NT2/D1 (cell line): Measurements from ENCODE around the gene SYNC.
A peak's percentile ranks its signal among the peaks of the same experiment; 100 is the strongest.

ENCODE experiments used
- DNase-seq: peaks from one replicate; pipeline ENCODE4 v3.0.0-alpha.2; 2011; ENCODE audit warnings: low read depth, low spot score
- H3K27me3 ChIP-seq: 2 replicates; pipeline ENCODE4 v1.6.0; 2011; ENCODE audit warnings: mild to moderate bottlenecking; ENCODE audit not compliant: insufficient read length, insufficient read depth
- H3K36me3 ChIP-seq: 2 replicates; pipeline ENCODE4 v1.6.1; 2011; ENCODE audit warnings: mild to moderate bottlenecking, low read length, mixed read lengths; ENCODE audit not compliant: insufficient read depth, insufficient read length
- H3K4me1 ChIP-seq: 2 replicates; pipeline ENCODE4 v1.5.1; 2011; ENCODE audit not compliant: insufficient read depth, insufficient read length
- H3K4me3 ChIP-seq: 2 replicates; pipeline ENCODE4 v1.5.1; 2011; ENCODE audit warnings: low read depth; ENCODE audit not compliant: insufficient read length
- H3K9ac ChIP-seq: 2 replicates; pipeline ENCODE4 v1.6.0; 2011; ENCODE audit warnings: low read depth; ENCODE audit not compliant: insufficient read length
- H3K9me3 ChIP-seq: 2 replicates; pipeline ENCODE4 v1.5.1; 2011; ENCODE audit warnings: mild to moderate bottlenecking, low read length; ENCODE audit not compliant: insufficient read depth
- SUZ12 ChIP-seq: IDR thresholded peaks from 2 replicates; pipeline ENCODE4 v1.6.1; 2011; ENCODE audit not compliant: insufficient read length, insufficient read depth; ENCODE audit errors: extremely low read depth
- YY1 ChIP-seq: IDR thresholded peaks from 2 replicates; pipeline ENCODE4 v1.6.1; 2011; ENCODE audit not compliant: insufficient read length, insufficient read depth
- ZNF274 ChIP-seq: IDR thresholded peaks from 2 replicates; pipeline ENCODE4 v1.6.1; 2011; ENCODE audit warnings: mild to moderate bottlenecking, low read depth, low read length

Gene SYNC

GRCh38 chr1:32666901-32667566 lies 35.5 kb downstream of the SYNC start:
- no peak overlapping the region for H3K4me3 ChIP-seq
- H3K36me3 ChIP-seq, result peaks cover 94% of the 10 kb centered on the region
- H3K9me3 ChIP-seq, result no peaks in the 10 kb centered on the region
- H3K4me1 ChIP-seq, result no peaks in the 10 kb centered on the region
- H3K27me3 ChIP-seq, result no peaks in the 10 kb centered on the region
- DNase-seq, result no peak
- no peak for TF ChIP-seq SUZ12
- no peak for TF ChIP-seq ZNF274
- TF ChIP-seq YY1, result no peak
- H3K9ac ChIP-seq, result no peak overlapping the region

- no peak for TF ChIP-seq SUZ12
- no peak for TF ChIP-seq YY1
- no peak for TF ChIP-seq ZNF274
- Histone ChIP-seq H3K27me3 (no peaks in the 10 kb centered on the region), H3K9ac (no peak overlapping the region), H3K4me1 (no peaks in the 10 kb centered on the region), H3K9me3 (no peaks in the 10 kb centered on the region), H3K4me3 (no peak overlapping the region), H3K36me3 (peaks cover 93% of the 10 kb centered on the region)
- DNase-seq, result no peak
These were observed 36.7 kb downstream of the SYNC start for GRCh38 chr1:32665915-32666314.

GRCh38 chr1:32659581-32659980 lies 43.0 kb downstream of the SYNC start:
- peaks cover 96% of the 10 kb centered on the region for H3K36me3 ChIP-seq
- no peaks in the 10 kb centered on the region for H3K27me3 ChIP-seq
- no peaks in the 10 kb centered on the region for H3K9me3 ChIP-seq
- H3K9ac ChIP-seq, result no peak overlapping the region
- H3K4me3 ChIP-seq, result no peak overlapping the region
- TF ChIP-seq YY1 (no peak), ZNF274 (no peak), SUZ12 (no peak)
- no peak for DNase-seq
- H3K4me1 ChIP-seq, result peaks cover 3% of the 10 kb centered on the region

- no peaks in the 10 kb centered on the region for H3K9me3 ChIP-seq
- no peak for DNase-seq
- peak overlapping the region; percentile 96 for H3K4me3 ChIP-seq
- H3K27me3 ChIP-seq, result no peaks in the 10 kb centered on the region
- TF ChIP-seq YY1 (no peak), SUZ12 (no peak), ZNF274 (no peak)
- peak overlapping the region; percentile 95 for H3K9ac ChIP-seq
- H3K36me3 ChIP-seq, result peaks cover 61% of the 10 kb centered on the region
- peaks cover 3% of the 10 kb centered on the region for H3K4me1 ChIP-seq
These were observed 50.2 kb downstream of the SYNC start for GRCh38 chr1:32652244-32652962.

- no peak for TF ChIP-seq YY1
- no peak for TF ChIP-seq ZNF274
- TF ChIP-seq SUZ12, result no peak
- Histone ChIP-seq H3K27me3 (no peaks in the 10 kb centered on the region), H3K4me1 (peaks cover 3% of the 10 kb centered on the region), H3K4me3 (peak overlapping the region; percentile 96), H3K36me3 (peaks cover 55% of the 10 kb centered on the region), H3K9me3 (no peaks in the 10 kb centered on the region), H3K9ac (peak overlapping the region; percentile 95)
- DNase-seq, result peak; percentile 32
These were observed 51.0 kb downstream of the SYNC start for GRCh38 chr1:32651461-32652073.

- Histone ChIP-seq H3K9me3 (no peaks in the 10 kb centered on the region), H3K9ac (peak within 1 kb of the TSS; percentile 95), H3K4me1 (peaks cover 3% of the 10 kb centered on the region), H3K36me3 (peaks cover 52% of the 10 kb centered on the region), H3K4me3 (peak within 1 kb of the TSS; percentile 96), H3K27me3 (no peaks in the 10 kb centered on the region)
- peak; percentile 66 for TF ChIP-seq YY1
- no peak for TF ChIP-seq SUZ12
- no peak for TF ChIP-seq ZNF274
- peak; percentile 99 for DNase-seq
These were observed 51.7 kb downstream of the SYNC start, which contains the start of gene RBBP4 for GRCh38 chr1:32650752-32651460. Gene RBBP4, plus strand, starts transcription at chr1:32651208. Its CDS starts 99 bp downstream, at chr1:32651307.

- Histone ChIP-seq H3K4me1 (no peaks in the 10 kb centered on the region), H3K4me3 (peak within 1 kb of the TSS; percentile 96), H3K9ac (peak within 1 kb of the TSS; percentile 95), H3K36me3 (peaks cover 52% of the 10 kb centered on the region), H3K9me3 (no peaks in the 10 kb centered on the region), H3K27me3 (no peaks in the 10 kb centered on the region)
- peak; percentile 93 for DNase-seq
- TF ChIP-seq YY1 (peak; percentile 69), SUZ12 (no peak)
These were observed 52.3 kb downstream of the SYNC start, which contains the start of gene ZBTB8OS for GRCh38 chr1:32650248-32650751. Gene ZBTB8OS, minus strand, starts transcription at chr1:32650550. Its CDS starts 21 bp downstream, at chr1:32650529.
